ENCODE data around the gene CEP112.

- TF ChIP-seq GATA2 (IDR thresholded peaks at IDR 0.05; ENCODE audit: low read depth, low read length) (no peak), GATA3 (IDR thresholded peaks at IDR 0.05; ENCODE audit: low read depth, low read length) (no peak)
Observed at GRCh38 chr17:65668211-65668610, 523.7 kb downstream of the CEP112 start.
